Stimulated activated naive B cell treated with anti-CD40 and anti-IgM and Interleukin-4, amounts not matched to agents 10 μg/mL and 1 μg/mL and 100 μg/mL, for 72 hours (primary cell): ENCODE data around the gene HMGA1.
"Not testable (repeated sequence)": the region's sequence is repeated elsewhere in the genome, so short reads cannot be mapped to it uniquely, and the experiment has no call there.

Experiments
- ATAC-seq, 2 donors: fragments of 150-1000 bp; cut with Tn5 transposase; replicated peaks; 2 replicates each; pipeline ENCODE4 v1.10.0; 2021; ENCODE audit warnings: moderate library complexity in 1 of 2
- DNase-seq: peaks from one replicate; pipeline ENCODE4 v3.0.0; 2021
- H3K27ac Mint-ChIP-seq: one replicate; pipeline ENCODE4 v1.8.0; 2022; ENCODE audit warnings: mild to moderate bottlenecking, mixed read lengths
- H3K27me3 Mint-ChIP-seq, 2 donors: one replicate each; pipeline ENCODE4 v1.8.0; 2022; ENCODE audit warnings: mixed read lengths in 2 of 2
- H3K36me3 Mint-ChIP-seq, 2 donors: one replicate each; pipeline ENCODE4 v1.8.0; 2022; ENCODE audit warnings: mixed read lengths in 2 of 2, mild to moderate bottlenecking in 1 of 2
- H3K4me1 Mint-ChIP-seq, 2 donors: one replicate each; pipeline ENCODE4 v1.8.0; 2022; ENCODE audit warnings: mixed read lengths in 2 of 2, mild to moderate bottlenecking in 1 of 2
- H3K4me3 Mint-ChIP-seq, 2 donors: one replicate each; pipeline ENCODE4 v1.8.0; 2022; ENCODE audit warnings: mild to moderate bottlenecking in 2 of 2, mixed read lengths in 2 of 2, moderate library complexity in 1 of 2
- H3K9me3 Mint-ChIP-seq, 2 donors: one replicate each; pipeline ENCODE4 v1.8.0; 2022; ENCODE audit warnings: mixed read lengths in 2 of 2, mild to moderate bottlenecking in 1 of 2

HMGA1 gene

DNA sequence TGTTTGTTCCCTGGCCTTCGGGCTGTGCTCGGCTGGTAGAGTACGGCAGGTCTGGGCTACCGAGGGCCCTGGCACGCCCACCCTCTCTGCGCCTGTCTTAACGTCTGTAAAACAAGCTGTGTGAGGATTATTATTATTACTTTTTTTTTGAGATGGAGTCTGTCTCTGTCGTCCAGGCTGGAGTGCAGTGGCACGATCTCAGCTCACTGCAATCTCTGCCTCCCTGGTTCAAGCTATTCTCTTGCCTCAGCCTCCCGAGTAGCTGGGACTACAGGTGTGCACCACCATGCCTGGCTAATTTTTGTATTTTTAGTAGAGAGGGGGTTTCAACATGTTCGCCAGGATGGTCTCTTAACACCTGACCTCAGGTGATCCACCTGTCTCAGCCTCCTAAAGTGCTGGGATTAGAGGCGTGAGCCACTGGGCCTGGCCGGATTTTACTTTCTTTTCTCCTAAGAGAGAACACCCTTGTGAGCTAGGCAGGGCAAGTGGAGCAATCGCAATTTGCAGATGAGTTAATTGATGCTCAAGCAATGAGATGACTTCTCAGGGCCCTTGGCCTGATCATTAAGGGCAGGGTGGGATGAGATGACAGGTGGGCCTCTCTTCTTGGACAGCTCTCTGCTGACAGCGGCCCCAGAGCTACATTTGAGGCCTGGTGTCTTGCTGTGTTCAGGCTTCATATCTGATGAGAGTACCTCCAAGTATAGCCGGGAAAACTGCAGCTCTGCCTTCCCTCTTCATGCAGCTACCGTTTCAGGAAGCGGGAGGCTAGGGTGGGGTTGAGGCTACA, 13.0 kb downstream of the HMGA1 start:
- peaks cover 42 to 65% of the 10 kb centered on the region in 2 donors for H3K4me1 Mint-ChIP-seq
- peaks cover 11 to 20% of the 10 kb centered on the region in 2 donors for H3K36me3 Mint-ChIP-seq
- H3K27ac Mint-ChIP-seq = peak overlapping the region; percentile 95
- peak overlapping the region; percentile 90 to 97 for H3K4me3 Mint-ChIP-seq
- ATAC-seq = peak; percentile 54 to 61
- H3K9me3 Mint-ChIP-seq = no peaks in the 10 kb centered on the region
- H3K27me3 Mint-ChIP-seq = no peaks in the 10 kb centered on the region
- no peak for DNase-seq

DNA sequence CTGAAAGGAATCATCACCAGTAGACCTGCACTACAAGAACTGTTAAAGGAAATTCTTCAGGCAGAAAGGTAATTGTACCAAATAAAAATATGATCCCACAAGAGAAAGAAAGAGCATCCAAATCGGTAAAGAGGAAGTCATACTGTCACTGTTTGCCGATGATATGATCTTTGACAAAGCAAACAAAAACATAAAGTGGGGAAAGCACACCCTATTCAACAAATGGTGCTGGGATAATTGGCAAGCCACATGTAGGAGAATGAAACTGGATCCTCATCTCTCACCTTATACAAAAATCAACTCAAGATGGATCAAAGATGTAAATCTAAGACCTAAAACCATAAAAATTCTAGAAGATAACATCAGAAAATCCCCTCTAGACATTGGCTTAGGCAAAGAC, 15.7 kb downstream of the HMGA1 start:
- not testable (repeated sequence) for H3K27me3 Mint-ChIP-seq, DNase-seq, H3K36me3 Mint-ChIP-seq, H3K9me3 Mint-ChIP-seq, ATAC-seq
- H3K4me3 Mint-ChIP-seq = peak overlapping the region in 1 of 2 donors; percentile 25
- H3K4me1 Mint-ChIP-seq = peaks cover 20 to 39% of the 10 kb centered on the region in 2 donors
- peak overlapping the region; percentile 77 for H3K27ac Mint-ChIP-seq

DNA sequence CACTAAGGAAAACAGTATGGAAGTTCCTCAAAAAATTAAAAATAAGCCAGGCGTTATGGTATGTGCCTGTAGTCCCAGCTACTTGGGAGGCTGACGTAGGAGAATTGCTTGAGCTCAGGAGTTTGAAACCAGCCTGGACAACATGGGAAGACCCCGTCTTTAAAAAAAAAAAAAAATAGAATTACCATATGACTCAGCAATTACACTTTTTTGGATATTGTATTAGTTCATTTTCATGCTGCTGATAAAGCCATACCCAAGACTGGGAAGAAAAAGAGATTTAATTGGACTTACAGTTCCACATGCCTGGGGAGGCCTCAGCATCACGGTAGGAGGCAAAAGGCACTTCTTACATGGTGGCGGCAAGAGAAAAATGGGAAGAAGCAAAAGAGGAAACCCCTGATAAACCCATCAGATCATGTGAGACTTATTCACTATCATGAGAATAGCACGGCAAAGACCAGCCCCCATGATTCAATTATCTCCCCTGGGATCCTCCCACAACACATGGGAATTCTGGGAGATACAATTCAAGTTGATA, 22.9 kb downstream of the HMGA1 start:
- DNase-seq = no peak
- no peak for ATAC-seq
- H3K27me3 Mint-ChIP-seq = no peaks in the 10 kb centered on the region
- no peak overlapping the region for H3K4me3 Mint-ChIP-seq
- no peaks in the 10 kb centered on the region for H3K4me1 Mint-ChIP-seq
- no peak overlapping the region for H3K27ac Mint-ChIP-seq
- H3K36me3 Mint-ChIP-seq = peaks cover 9 to 14% of the 10 kb centered on the region in 2 donors
- H3K9me3 Mint-ChIP-seq = peaks cover 6% of the 10 kb centered on the region in 2 donors

DNA sequence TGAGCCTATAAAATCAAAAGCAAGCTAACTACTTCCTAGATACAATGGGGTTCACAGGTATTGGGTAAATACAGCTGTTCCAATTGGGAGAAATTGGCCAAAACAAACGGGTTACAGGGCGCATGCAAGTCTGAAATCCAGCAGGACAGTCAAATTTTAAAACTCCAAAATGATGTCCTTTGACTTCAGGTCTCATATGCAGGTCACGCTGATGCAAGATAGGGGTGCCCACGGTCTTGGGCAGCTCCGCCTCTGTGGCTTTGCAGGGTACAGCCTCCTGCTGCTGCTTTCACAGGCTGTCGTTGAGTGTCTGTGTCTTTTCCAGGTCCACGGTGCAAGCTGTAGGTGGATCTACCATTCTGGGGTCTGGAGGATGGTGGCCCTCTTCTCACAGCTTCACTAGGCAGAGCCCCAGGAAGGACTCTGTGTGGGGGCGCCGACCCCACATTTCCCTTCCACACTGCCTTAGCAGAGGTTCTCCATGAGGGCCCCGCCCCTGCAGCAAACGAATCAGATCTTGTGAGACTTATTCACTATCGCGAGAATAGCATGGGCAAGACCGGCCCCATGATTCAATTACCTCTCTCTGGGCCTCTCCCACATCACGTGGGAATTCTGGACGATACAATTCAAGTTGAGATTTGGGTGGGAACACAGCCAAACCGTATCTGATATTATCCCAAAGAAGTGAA, 24.0 kb downstream of the HMGA1 start:
- no peaks in the 10 kb centered on the region for H3K4me1 Mint-ChIP-seq
- peaks cover 11 to 21% of the 10 kb centered on the region in 2 donors for H3K36me3 Mint-ChIP-seq
- H3K27ac Mint-ChIP-seq = no peak overlapping the region
- H3K27me3 Mint-ChIP-seq = no peaks in the 10 kb centered on the region
- ATAC-seq = no peak
- H3K9me3 Mint-ChIP-seq = peaks cover 6 to 9% of the 10 kb centered on the region in 2 donors
- DNase-seq = no peak
- no peak overlapping the region for H3K4me3 Mint-ChIP-seq

DNA sequence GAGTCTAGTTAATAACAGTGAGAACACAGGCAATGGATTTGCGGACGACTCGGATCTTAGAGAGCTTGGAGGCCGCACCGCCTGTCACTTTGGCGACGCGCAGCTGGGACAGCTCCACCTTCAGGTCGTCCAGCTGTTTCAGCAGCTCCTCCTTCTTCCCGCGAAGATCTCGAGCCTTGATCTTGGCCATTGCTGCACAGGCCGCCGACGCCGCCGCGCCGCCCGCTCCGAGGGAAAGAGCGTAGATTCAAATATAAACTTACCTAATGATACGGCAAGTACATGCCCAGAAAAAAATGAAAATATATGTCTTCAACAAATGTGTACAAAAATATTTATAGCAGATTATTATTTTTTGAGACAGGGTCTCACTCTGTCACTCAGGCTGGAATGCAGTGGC, 26.8 kb downstream of the HMGA1 start:
- not testable (repeated sequence) for H3K27ac Mint-ChIP-seq, ATAC-seq, H3K4me3 Mint-ChIP-seq, H3K4me1 Mint-ChIP-seq, H3K27me3 Mint-ChIP-seq, DNase-seq, H3K9me3 Mint-ChIP-seq
- peaks cover 11 to 21% of the 10 kb centered on the region in 2 donors for H3K36me3 Mint-ChIP-seq

DNA sequence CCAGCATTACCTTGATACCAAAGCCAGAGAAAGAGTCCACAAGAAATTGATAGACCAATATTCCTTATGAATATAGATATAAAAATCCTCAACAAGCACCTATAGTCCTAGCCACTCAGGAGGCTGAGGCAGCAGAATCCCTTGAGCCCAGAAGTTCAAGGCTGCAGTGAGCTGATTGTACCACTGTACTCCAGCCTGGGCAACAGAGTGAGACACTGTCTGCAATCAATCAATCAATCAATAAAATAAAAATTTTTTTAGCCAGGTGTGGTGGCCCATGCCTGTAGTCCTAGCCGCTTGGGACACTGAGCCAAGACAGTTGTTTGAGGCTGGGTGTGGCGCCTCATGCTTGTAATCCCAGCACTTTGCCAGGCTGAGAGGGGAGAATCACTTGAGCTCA, 31.1 kb downstream of the HMGA1 start:
- DNase-seq (no peak), ATAC-seq (no peak)
- Mint-ChIP-seq H3K9me3 (peaks cover 0 to 5% of the 10 kb centered on the region in 2 donors), H3K4me1 (peaks cover 10 to 16% of the 10 kb centered on the region in 2 donors), H3K27ac (no peak overlapping the region), H3K27me3 (no peaks in the 10 kb centered on the region), H3K36me3 (peaks cover 7 to 17% of the 10 kb centered on the region in 2 donors), H3K4me3 (no peak overlapping the region)

DNA sequence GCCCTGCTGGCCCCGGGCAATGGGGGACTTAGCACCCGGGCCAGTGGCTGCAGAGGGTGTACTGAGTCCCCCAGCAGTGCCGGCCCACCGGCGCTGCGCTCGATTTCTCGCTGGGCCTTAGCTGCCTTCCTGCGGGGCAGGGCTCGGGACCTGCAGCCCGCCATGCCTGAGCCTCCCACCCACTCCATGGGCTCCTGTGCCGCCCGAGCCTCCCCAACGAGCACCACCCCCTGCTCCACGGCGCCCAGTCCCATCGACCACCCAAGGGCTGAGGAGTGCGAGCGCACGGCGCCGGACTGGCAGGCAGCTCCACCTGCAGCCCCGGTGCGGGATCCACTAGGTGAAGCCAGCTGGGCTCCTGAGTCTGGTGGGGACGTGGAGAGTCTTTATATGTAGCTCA, 32.5 kb downstream of the HMGA1 start:
- not testable (repeated sequence) for DNase-seq, ATAC-seq, H3K4me3 Mint-ChIP-seq, H3K27me3 Mint-ChIP-seq, H3K27ac Mint-ChIP-seq, H3K9me3 Mint-ChIP-seq
- peaks cover 18 to 29% of the 10 kb centered on the region in 2 donors for H3K4me1 Mint-ChIP-seq
- H3K36me3 Mint-ChIP-seq = peaks cover 4 to 14% of the 10 kb centered on the region in 2 donors

DNA sequence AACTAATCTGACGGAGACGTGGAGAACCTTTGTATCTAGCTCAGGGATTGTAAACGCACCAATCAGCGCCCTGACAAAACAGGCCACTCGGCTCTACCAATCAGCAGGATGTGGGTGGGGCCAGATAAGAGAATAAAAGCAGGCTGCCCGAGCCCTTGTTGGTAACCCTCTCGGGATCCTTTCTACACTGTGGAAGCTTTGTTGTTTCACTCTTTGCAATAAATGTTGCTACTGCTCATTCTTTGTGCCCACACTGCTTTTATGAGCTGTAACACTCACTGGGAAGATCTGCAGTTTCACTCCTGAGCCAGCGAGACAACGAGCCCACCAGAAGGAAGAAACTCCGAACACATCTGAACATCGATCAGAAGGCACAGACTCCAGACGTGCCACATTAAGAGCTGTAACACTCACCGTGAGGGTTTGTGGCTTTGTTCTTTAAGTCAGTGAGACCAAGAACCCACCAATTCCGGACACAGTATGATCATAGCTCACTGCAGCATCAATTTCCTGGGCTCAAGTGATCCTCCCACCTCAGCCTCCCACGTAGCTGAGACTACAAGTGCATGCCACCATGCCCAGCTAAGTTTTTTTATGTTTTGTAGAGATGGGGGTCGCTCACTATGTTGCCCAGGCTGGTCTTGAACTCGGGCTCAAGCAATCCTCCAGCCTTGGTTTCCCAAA, 33.1 kb downstream of the HMGA1 start:
- ATAC-seq, H3K9me3 Mint-ChIP-seq, H3K27me3 Mint-ChIP-seq, H3K4me3 Mint-ChIP-seq, DNase-seq: not testable (repeated sequence)
- peaks cover 23 to 36% of the 10 kb centered on the region in 2 donors for H3K4me1 Mint-ChIP-seq
- peaks cover 4 to 16% of the 10 kb centered on the region in 2 donors for H3K36me3 Mint-ChIP-seq
- peak overlapping the region; percentile 44 for H3K27ac Mint-ChIP-seq

DNA sequence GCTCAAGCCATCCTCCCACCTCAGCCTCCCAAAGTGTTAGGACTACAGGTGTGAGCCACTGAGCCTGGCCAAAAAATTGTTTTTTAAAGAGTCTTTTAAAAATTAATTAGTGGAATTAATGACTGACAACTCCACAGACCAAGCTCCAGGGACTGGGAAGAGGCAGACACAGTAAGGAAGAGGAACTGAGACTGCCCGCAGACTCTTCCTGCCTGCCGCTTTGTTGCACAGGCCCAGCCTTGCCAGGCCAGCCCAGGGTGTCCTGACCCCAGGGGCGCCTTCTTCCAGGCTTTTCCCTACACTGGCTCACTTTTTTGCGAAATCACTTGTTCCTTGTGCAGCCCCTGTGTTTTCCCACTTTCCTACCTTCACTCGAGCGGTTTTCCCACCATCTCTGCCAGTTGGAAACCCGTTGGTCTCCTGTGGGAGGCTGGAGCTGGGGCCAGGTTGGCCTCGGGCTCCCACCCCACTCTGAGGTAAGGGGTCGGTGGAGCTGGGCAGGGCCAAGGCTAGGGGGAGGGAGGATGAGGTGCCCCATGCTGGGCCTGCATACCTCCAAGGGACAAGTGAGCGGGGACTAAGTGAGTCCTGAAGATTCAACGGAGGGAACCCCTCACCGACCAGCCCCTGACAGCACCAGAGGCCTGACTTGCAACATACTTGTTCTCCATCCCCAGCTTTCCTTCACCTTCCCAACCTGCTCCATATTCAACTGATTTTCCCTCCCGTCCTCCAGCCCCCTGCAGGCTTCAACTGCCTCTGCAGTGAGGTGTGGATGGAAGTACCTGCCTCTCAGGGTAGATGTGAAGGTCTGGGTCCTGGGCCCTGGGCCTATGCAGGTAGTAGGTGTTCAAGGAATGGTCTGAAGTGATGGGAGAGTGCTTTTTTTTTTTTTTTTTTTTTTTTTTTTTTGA, 35.6 kb downstream of the HMGA1 start:
- ATAC-seq = peak; percentile 45 to 62

DNA sequence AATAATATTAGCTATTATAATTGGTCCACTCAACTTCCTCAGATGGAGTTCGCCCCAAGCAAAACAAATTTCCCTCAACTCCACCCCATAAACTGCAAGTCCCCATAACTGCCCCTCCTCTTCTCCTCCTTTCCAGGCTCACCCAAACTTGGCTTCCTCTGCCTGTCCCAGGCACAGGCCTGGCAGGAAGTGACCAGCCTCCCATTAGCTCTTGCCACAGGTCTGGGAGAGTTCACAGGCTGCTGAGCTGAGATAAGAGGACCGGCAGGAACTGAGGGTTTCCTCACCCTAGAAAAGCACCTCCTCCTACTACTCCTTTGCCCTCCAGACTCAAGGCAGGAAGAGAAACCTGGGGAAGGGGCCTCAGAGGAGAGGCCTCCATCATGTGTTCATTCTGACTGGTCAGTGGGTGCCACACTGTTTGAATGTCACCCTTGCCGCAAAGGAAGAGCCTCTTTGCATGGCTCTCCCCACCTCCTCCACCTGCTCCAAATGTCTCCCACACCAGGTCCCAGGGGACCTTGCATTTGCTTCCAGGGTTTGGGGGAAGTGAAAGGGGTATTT, 36.7 kb downstream of the HMGA1 start:
- ATAC-seq = peak; percentile 68 to 73
- Mint-ChIP-seq H3K9me3 (no peaks in the 10 kb centered on the region), H3K27ac (peak overlapping the region; percentile 90), H3K36me3 (peaks cover 5 to 11% of the 10 kb centered on the region in 2 donors), H3K4me1 (peaks cover 32 to 53% of the 10 kb centered on the region in 2 donors), H3K27me3 (no peaks in the 10 kb centered on the region), H3K4me3 (peak overlapping the region; percentile 65 to 81)
- DNase-seq = peak; percentile 61

More for the DNA sequence above, 35.6 kb downstream of the HMGA1 start:
- Mint-ChIP-seq H3K27me3 (no peaks in the 10 kb centered on the region), H3K36me3 (peaks cover 3 to 9% of the 10 kb centered on the region in 2 donors), H3K4me3 (peak overlapping the region; percentile 69 to 73), H3K4me1 (peaks cover 32 to 53% of the 10 kb centered on the region in 2 donors), H3K9me3 (no peaks in the 10 kb centered on the region), H3K27ac (no peak overlapping the region)
- DNase-seq = peak; percentile 21

DNA sequence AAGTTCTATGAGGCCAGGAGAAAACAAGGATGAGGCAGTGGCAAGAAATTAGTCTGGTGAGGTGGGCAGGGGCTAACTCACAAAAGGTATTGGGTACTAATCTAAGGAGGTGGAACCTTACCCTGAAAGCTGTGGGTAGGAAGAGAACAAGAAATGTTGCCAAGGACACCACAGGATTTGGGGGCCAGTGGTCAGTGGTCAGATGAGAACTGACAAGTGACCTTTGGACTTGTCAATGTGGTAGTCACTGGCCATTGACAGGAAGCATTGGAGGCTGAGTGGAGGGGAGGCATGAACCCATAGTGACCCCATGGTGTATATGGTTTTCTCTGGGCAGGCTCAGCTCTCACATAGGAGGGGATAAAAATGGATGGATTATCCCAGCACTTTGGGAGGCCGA, 37.5 kb downstream of the HMGA1 start:
- ATAC-seq = peak; percentile 2
- Mint-ChIP-seq H3K4me3 (peak overlapping the region; percentile 0 to 81), H3K9me3 (no peaks in the 10 kb centered on the region), H3K4me1 (peaks cover 34 to 54% of the 10 kb centered on the region in 2 donors), H3K27ac (peak overlapping the region; percentile 7), H3K36me3 (peaks cover 9 to 18% of the 10 kb centered on the region in 2 donors), H3K27me3 (no peaks in the 10 kb centered on the region)
- no peak for DNase-seq

DNA sequence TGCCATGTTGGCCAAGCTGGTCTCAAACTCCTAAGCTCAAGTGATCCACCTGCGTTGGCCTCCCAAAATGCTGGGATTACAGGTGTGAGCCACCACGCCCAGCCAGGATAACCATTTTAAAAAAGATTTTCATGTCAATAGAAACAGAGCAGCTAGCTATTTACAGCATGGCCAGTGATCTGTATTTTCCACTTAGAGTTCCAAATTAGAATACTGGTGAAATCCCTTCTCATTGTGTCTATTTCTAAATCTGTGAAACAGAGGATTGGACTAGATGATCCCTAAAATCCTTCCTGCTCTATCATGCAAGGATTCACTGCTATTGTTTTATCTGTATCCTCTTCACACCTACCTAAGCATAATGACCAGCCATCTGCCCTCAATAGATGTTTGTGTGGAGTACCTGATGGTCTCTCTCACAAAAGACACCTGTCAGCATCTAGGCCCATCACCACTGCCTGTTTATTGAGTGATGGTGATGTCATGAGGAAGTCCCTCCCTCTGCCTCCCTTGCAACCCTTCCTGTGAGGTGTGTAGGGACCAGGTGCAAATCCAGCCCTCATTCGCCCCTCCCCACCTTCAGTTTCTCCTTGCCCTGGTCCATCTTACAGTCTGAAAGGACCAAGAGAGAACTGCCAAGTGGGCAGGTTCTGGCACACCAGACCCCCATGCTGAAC, 38.6 kb downstream of the HMGA1 start:
- ATAC-seq = peak; percentile 61 to 71
- peak overlapping the region; percentile 89 for H3K27ac Mint-ChIP-seq
- no peaks in the 10 kb centered on the region for H3K9me3 Mint-ChIP-seq
- no peaks in the 10 kb centered on the region for H3K27me3 Mint-ChIP-seq
- peak overlapping the region in 1 of 2 donors; percentile 37 for H3K4me3 Mint-ChIP-seq
- peaks cover 20 to 29% of the 10 kb centered on the region in 2 donors for H3K36me3 Mint-ChIP-seq
- H3K4me1 Mint-ChIP-seq = peaks cover 39 to 57% of the 10 kb centered on the region in 2 donors
- DNase-seq = no peak
